NCI-H146 (cell line): ENCODE data around the gene PRL.

Experiments used
- DNase-seq: peaks from one replicate; lab custom pipeline; 2025; lab: John Stamatoyannopoulos, UW

The PRL gene

GRCh38 chr6:22296936-22297335 is at the start of gene PRL:
Gene PRL, minus strand, starts transcription at chr6:22297036. Its CDS starts 54 bp downstream, at chr6:22296982.
- DNase-seq = no peak

DNA sequence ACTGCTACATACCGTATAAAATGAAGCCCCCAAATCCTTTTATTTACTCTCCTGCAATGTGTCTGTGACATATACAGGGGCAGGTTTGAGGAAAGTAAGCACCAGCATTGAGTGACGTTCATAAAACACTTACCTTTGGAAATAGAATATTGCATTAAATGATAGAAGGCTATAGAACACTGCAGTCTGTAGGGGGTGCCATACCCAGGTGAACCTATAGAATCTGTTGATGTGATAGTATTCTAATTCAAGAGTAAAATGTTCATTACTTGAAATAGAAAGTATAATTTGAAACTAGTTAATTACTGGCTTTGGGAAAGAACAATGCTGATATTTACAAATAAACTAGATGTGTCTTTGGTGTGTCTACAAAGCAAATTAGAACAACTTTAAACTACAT is 47.0 kb upstream of the PRL start:
- DNase-seq = no peak

DNA sequence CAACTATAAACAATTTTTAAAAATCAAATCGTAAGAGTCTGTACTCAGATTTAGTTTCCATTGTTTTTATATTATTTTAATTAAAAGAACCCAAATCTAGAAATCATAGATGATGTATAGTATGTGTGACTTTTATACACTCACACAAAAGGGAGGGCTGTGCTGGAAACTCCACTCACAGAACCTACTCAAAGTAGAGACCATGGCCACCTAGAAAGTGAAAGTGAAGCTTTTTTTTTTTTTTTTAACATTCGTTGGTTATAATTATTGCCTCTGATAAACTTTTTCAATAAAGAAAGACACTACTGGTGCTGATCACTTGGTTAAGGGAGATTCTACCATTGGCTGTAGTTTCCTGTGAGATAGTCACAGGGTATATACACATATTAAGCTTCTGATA is 37.9 kb upstream of the PRL start:
- DNase-seq = no peak

DNA sequence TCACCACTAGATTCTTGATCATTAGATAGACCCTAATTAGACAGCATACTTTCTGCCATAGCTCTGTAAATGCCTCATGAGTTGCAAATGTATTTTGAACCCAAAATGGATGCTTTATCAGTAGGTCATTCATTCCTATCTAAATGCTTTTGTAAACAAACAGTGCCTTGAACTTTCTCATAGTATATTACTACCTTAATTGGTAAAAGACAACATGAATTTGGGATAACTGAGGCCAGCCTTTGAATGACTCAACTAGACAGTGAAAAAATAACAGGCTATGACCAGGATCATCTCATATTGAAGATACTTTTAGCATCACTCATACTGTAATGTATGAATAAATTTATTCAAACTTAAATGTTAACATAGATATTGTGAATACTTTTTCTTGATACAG is 37.0 kb upstream of the PRL start:
- no peak for DNase-seq

- no peak for DNase-seq
Measured at GRCh38 chr6:22332711-22333110, 35.9 kb upstream of the PRL start.

DNA sequence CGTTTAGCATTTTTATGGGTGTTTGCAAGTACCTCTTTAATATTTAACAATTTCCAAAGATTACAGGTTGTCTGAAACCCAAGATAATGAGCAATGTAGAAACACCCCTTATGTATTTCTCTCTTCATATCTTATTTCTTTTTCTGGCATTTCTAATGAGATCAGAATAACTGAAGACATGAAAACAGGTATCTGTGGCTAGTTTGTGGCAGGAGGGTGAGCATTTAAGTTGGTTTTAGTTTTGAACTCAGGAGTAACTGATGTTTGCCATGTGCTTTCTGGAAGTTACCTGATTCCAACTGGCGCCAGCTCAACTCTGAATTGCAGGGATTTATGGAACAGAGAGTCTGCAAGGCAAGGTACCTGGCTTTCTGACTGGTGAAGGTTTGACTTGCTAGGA is 35.4 kb upstream of the PRL start:
- DNase-seq = no peak

DNA sequence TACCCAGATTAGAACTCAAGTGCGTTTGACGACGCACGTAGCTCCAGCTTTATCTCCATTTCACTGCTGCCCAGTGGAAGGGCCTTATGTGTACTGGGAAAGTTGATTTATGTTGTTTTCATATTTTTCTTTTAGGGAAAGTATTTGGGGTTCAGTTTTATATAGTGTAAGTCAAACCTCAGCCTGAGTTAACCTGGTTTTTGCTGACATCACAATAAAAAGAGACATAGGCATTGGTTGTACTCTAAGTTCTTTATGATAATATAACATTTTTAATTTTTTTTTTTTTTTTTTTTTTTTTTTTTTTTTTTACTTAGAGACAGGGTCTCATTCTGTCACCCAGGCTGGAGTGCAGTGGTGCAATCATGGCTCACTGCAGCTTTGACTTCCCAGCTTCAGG is 34.1 kb upstream of the PRL start:
- DNase-seq = no peak

DNA sequence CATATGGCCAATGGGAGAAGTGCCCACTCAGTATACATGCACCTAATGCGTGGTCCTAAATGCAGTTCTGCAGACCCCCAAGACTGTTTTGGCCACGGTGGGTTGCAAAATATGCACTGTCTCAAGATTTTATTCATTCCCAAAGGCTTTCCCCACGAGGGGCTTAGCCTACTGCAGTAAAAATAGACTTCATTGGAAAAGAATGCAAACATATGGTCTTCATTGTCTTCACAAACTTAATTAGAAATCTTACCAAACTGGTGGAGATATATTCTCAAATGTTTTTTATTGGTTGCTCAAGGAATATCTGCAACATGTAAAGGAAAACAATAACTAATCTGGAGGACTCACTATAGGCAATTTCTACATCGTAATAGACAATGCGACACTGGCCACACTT is 31.6 kb upstream of the PRL start:
- no peak for DNase-seq

- DNase-seq = no peak
Measured at GRCh38 chr6:22327881-22328280, 31.0 kb upstream of the PRL start.

GRCh38 chr6:22326500-22326899 is 29.7 kb upstream of the PRL start:
- no peak for DNase-seq

DNA sequence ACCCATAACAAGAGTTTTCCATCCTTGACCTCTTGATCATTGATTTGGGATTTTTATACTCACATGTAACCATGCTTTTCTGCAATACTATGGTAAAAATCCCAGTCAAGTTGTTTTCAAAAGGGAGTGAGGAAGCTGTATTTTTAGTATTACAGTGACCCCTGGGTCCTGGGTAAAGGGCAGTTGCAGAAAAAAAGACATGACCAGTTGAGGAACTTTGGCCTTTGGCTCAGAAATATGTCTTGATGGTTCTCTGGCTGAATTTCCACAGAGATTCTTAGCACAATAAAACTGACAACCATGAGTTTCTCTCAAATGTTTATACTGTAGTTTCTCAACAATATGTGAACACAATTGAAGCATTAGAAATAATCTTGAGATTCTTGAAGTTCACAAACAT is 28.6 kb upstream of the PRL start:
- DNase-seq = no peak

- DNase-seq = no peak
Measured at GRCh38 chr6:22323848-22324247, 27.0 kb upstream of the PRL start.

- no peak for DNase-seq
Measured at GRCh38 chr6:22322103-22323030, 25.5 kb upstream of the PRL start.

- no peak for DNase-seq
Measured at GRCh38 chr6:22320750-22321149, 23.9 kb upstream of the PRL start.

DNA sequence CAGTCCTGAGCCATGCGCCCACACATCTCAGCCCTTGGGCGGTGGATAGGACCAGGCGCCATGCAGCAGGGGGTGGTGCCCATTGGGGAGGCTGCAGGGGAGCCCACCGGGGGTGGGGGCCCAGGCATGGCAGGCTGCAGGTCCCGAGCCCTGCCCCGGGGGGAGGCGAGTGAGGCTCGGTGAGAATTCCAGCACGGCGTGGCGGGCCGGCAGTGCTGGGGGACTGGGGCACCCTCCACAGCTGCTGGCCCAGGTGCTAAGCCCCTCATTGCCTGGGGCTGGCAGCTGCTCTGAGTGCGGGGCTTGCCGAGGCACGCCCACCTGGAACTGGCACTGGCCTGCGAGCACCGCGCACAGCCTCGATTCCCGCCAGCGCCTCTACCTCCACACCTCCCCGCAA is 21.6 kb upstream of the PRL start:
- DNase-seq = no peak

GRCh38 chr6:22313796-22314195 is 17.0 kb upstream of the PRL start:
- DNase-seq = no peak

GRCh38 chr6:22308939-22309338 is 12.1 kb upstream of the PRL start:
- no peak for DNase-seq

- no peak for DNase-seq
Measured at GRCh38 chr6:22306741-22307466, 10.1 kb upstream of the PRL start.

DNA sequence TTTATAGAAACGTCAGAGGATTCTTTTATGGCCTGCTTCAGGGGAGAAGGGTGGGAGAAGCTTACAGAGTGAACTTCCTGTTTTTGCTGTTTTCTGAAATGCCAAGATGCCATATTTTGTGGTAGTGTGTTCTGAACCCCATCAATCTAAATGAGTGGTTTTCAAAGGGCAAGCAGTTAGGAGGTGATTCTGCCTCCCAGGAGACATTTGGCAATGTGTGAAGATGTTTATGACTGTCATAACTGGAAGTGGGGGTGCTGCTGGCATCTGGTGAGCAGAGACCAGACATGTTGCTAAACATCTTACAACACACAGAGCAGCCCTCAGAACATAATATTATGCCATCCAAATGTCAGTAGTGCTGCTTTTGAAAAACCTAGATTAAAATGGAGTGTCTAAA is 6.0 kb upstream of the PRL start:
- no peak for DNase-seq

DNA sequence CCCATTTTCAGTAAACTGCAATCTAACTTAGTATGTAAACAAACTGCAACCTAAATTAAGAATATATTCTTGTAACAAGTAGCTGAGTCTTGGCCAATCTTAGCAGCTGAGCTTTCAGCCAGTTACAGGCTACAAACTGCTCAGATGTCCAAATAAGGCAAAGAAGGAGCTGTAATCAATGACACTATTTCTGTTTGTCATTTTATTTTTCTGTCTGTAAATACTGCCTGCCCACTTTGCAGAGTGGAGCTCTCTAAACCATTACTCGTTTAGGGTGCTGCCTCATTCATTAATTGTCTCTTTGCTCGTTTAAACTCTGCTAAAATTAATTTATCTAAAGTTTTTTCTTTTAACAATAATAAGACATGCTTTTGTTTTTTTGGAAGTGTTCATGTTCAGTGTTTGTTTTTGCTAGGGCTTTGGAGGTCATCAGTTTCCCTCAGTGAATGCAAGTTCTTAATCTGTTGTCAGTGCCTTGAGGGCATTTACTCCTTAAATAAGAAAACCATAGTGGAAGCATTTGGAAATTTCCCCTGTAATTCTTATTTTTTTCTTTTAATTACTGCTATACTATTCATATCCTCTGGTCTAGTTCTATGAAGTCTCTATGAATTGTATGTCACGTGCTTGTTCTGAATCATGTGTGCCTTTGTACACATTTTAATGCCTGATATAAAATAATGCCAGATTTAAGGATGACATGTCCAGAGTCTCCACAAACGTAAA is 3.6 kb upstream of the PRL start:
- no peak for DNase-seq

GRCh38 chr6:22298475-22298890 is 1.6 kb upstream of the PRL start:
- no peak for DNase-seq

GRCh38 chr6:22296067-22296466 is 769 bp downstream of the PRL start:
- DNase-seq = no peak

GRCh38 chr6:22295145-22295544 is 1.7 kb downstream of the PRL start:
- DNase-seq = peak; percentile 55
